HCT116 (cell line): ENCODE measurements around the gene DHX15. TPM values are rescaled to one million over a fixed set of nuclear protein-coding genes. Genes with fewer than 3 reads are reported as not detected.

Experiments used
- ATAC-seq: fragments of 200-7000 bp; cut with Tn5 transposase; 2 replicates; pipeline ENCODE4 v1.9.1; 2020; ENCODE audit warnings: mild to moderate bottlenecking, moderate library complexity
- BruUV-seq: library from RNA; stranded (reverse); fragments of 400-500 nt; replicated peaks from 2 replicates; lab custom pipeline; 2021; lab: Mats Ljungman, UMichigan
- CTCF ChIA-PET: fragments of 300-600 bp; sonication (Branson Sonifier 250); formaldehyde crosslinking; loops from one replicate; lab custom pipeline; 2021; ENCODE audit warnings: antibody characterized with exemption; lab: Charles Lee
- POLR2A ChIA-PET: fragments of 300-600, 350-600 bp; sonication (Branson Sonifier 250); formaldehyde crosslinking; loops from one replicate; lab custom pipeline; 2021; ENCODE audit warnings: antibody characterized with exemption; lab: Charles Lee
- RAD21 ChIA-PET, 2 experiments: fragments of 300-600 bp; sonication (Branson Sonifier 250); formaldehyde crosslinking; loops; one replicate each; lab custom pipeline; 2023; ENCODE audit warnings: low total read pairs in 2 of 2; ENCODE audit not compliant: uncharacterized antibody in 2 of 2, unreplicated experiment in 2 of 2, low non-redundant PET in 1 of 2; lab: Charles Lee
- DNase-seq: peaks from one replicate; pipeline ENCODE4 v3.0.0-alpha.2; 2010; ENCODE audit warnings: low read depth, low spot score
- H2AFZ ChIP-seq: fragments of 200-600 bp; shearing (Covaris generic), sonication (generic); 2 replicates; pipeline ENCODE4 v1.6.1; 2017; ENCODE audit warnings: low read depth, mixed run types, mixed read lengths, antibody characterized with exemption, low read length; ENCODE audit not compliant: poor library complexity, severe bottlenecking
- H3K27ac ChIP-seq: 2 replicates; pipeline ENCODE4 v1.5.1; 2012; ENCODE audit warnings: low read depth, low read length
- H3K27me3 ChIP-seq: fragments of 200-600 bp; sonication (generic); 2 replicates; pipeline ENCODE4 v1.6.1; 2016; ENCODE audit warnings: mixed run types, low read length, mixed read lengths; ENCODE audit not compliant: insufficient read depth
- H3K36me3 ChIP-seq, 2 experiments: fragments of 200-500 bp in 1 of 2; fragments of 200-600 bp in 1 of 2; sonication (Bioruptor generic) in 1 of 2; sonication (generic) in 1 of 2; 2 replicates each; pipeline versions ENCODE4 v1.5.1 to v1.6.1; 2014 to 2016; ENCODE audit warnings: low read length in 2 of 2, inconsistent platforms in 1 of 2, mixed read lengths in 1 of 2, mixed run types in 1 of 2; ENCODE audit not compliant: insufficient read depth in 2 of 2, control insufficient read depth in 1 of 2
- H3K4me1 ChIP-seq, 2 experiments: fragments of 200-600 bp in 1 of 2; sonication (generic) in 1 of 2; 2 replicates each; pipeline versions ENCODE4 v1.5.1 to v1.6.1; 2012 to 2017; ENCODE audit warnings: low read length in 2 of 2, inconsistent platforms in 1 of 2, mild to moderate bottlenecking in 1 of 2, mixed read lengths in 1 of 2, mixed run types in 1 of 2, moderate library complexity in 1 of 2; ENCODE audit not compliant: insufficient read depth in 2 of 2, control insufficient read depth in 1 of 2
- H3K4me2 ChIP-seq: fragments of 200-600 bp; sonication (generic); 2 replicates; pipeline ENCODE4 v1.6.1; 2017; ENCODE audit warnings: mixed run types, low read length, mixed read lengths
- H3K4me3 ChIP-seq, 2 experiments: fragments of 200-600 bp in 1 of 2; sonication (generic) in 1 of 2; replicated peaks in 1 of 2; 2 replicates each; pipeline ENCODE4 v1.5.1; 2011 to 2016; ENCODE audit warnings: low read length in 2 of 2, control low read depth in 1 of 2, low read depth in 1 of 2, mild to moderate bottlenecking in 1 of 2, mixed read lengths in 1 of 2, mixed run types in 1 of 2
- H3K79me2 ChIP-seq: fragments of 200-600 bp; sonication (generic); 2 replicates; pipeline ENCODE4 v1.6.1; 2017; ENCODE audit warnings: mild to moderate bottlenecking, mixed run types, low read length, moderate library complexity, mixed read lengths; ENCODE audit not compliant: insufficient read depth
- H3K9ac ChIP-seq: fragments of 200-600 bp; sonication (generic); 2 replicates; pipeline ENCODE4 v1.6.1; 2016; ENCODE audit warnings: low read length, mixed read lengths
- H3K9me2 ChIP-seq: fragments of 200-600 bp; sonication (generic), shearing (Covaris generic); 2 replicates; pipeline ENCODE4 v1.6.1; 2017; ENCODE audit warnings: mixed run types, mild to moderate bottlenecking, moderate library complexity; ENCODE audit not compliant: insufficient read depth
- H3K9me3 ChIP-seq, 2 experiments: fragments of 200-500 bp in 1 of 2; fragments of 200-600 bp in 1 of 2; sonication (Bioruptor generic) in 1 of 2; sonication (generic) in 1 of 2; 2 replicates each; pipeline ENCODE4 v1.6.1; 2014 to 2017; ENCODE audit warnings: low read length in 2 of 2, mixed read lengths in 2 of 2, inconsistent platforms in 1 of 2, low read depth in 1 of 2, mild to moderate bottlenecking in 1 of 2, mixed run types in 1 of 2, moderate library complexity in 1 of 2; ENCODE audit not compliant: control insufficient read depth in 1 of 2, insufficient read depth in 1 of 2
- H4K20me1 ChIP-seq: fragments of 200-600 bp; sonication (generic), shearing (Covaris generic); 2 replicates; pipeline ENCODE4 v1.6.1; 2017; ENCODE audit warnings: mixed run types, mild to moderate bottlenecking, moderate library complexity; ENCODE audit not compliant: insufficient read depth
- EGR1 ChIP-seq: IDR thresholded peaks from 2 replicates; pipeline ENCODE4 v1.6.1; 2012; ENCODE audit warnings: low read depth
- EZH2 ChIP-seq: fragments of 200-600 bp; sonication (generic); IDR thresholded peaks from 2 replicates; pipeline ENCODE4 v1.6.1; 2017; ENCODE audit warnings: antibody characterized with exemption, mixed run types
- POLR2A ChIP-seq: IDR thresholded peaks from 2 replicates; pipeline ENCODE4 v1.7.0; 2011; ENCODE audit warnings: borderline replicate concordance; ENCODE audit not compliant: insufficient read depth, insufficient read length; ENCODE audit errors: extremely low read depth
- RAD21 ChIP-seq: IDR thresholded peaks from 2 replicates; pipeline ENCODE4 v1.6.1; 2012; ENCODE audit warnings: low read depth, mild to moderate bottlenecking
- intact Hi-C: fragments of 100-400 bp; cut with micrococcal nuclease; formaldehyde crosslinking; loops from 2 replicates; pipeline ENCODE4 v1.10.0; 2022
- total RNA-seq: library from RNA; stranded (reverse); gene quantifications from one replicate; pipeline ENCODE4 v1.2.1, GENCODE V29; 2021; ENCODE audit not compliant: unreplicated experiment
- TF ChIP-seq, protein P1 (sequence below): IDR thresholded peaks from 2 replicates; pipeline ENCODE4 v1.6.1; 2012; ENCODE audit warnings: low read depth
- TF ChIP-seq, protein P2 (sequence below), 3 experiments: fragments of 200-600 bp in 1 of 3; sonication (generic) in 1 of 3; IDR thresholded peaks in 2 of 3; conservative IDR thresholded peaks in 1 of 3; 2 replicates each; pipeline ENCODE4 v1.5.1; 2012 to 2017; ENCODE audit warnings: low read depth in 2 of 3, low read length in 2 of 3, antibody characterized with exemption in 1 of 3, borderline replicate concordance in 1 of 3, control low read depth in 1 of 3, mild to moderate bottlenecking in 1 of 3, mixed read lengths in 1 of 3, mixed run types in 1 of 3, moderate library complexity in 1 of 3; ENCODE audit not compliant: insufficient read depth in 1 of 3

Gene DHX15
- total RNA-seq, 1 experiment from 2014 or later = 195 TPM

DNA sequence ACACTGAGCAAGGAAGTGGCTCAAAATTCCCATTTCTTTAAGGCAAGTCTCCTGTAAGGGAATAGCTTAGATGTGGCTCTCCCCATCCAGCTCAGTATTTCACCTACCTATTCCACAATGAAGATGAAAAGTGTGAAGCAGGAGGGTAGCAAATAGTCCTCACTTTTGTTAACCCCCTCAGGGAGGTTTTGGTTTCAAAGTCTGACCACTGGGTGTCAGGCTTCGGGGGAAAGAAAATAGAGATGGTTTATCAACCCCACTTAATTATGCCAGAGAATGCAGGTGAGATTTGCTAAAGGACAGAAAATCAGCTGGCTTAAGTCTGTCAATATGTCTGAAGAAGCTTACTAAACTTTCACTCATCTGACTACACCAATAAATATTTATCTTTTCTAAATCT, 69.5 kb downstream of the DHX15 start:
- H4K20me1 ChIP-seq = peaks cover 23% of the 10 kb centered on the region; the same call in 1 of the 2 replicates
- H3K4me3 ChIP-seq = no peak overlapping the region
- peaks cover 31% of the 10 kb centered on the region for H3K79me2 ChIP-seq
- intact Hi-C loops = no loop called here
- ATAC-seq (no peak), DNase-seq (no peak)
- TF ChIP-seq POLR2A (no peak), EZH2 (no peak), EGR1 (no peak), RAD21 (peak; percentile 20; the same call in 1 of the 2 replicates)
- TF ChIP-seq, protein P1, sequence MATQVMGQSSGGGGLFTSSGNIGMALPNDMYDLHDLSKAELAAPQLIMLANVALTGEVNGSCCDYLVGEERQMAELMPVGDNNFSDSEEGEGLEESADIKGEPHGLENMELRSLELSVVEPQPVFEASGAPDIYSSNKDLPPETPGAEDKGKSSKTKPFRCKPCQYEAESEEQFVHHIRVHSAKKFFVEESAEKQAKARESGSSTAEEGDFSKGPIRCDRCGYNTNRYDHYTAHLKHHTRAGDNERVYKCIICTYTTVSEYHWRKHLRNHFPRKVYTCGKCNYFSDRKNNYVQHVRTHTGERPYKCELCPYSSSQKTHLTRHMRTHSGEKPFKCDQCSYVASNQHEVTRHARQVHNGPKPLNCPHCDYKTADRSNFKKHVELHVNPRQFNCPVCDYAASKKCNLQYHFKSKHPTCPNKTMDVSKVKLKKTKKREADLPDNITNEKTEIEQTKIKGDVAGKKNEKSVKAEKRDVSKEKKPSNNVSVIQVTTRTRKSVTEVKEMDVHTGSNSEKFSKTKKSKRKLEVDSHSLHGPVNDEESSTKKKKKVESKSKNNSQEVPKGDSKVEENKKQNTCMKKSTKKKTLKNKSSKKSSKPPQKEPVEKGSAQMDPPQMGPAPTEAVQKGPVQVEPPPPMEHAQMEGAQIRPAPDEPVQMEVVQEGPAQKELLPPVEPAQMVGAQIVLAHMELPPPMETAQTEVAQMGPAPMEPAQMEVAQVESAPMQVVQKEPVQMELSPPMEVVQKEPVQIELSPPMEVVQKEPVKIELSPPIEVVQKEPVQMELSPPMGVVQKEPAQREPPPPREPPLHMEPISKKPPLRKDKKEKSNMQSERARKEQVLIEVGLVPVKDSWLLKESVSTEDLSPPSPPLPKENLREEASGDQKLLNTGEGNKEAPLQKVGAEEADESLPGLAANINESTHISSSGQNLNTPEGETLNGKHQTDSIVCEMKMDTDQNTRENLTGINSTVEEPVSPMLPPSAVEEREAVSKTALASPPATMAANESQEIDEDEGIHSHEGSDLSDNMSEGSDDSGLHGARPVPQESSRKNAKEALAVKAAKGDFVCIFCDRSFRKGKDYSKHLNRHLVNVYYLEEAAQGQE = no peak
- TF ChIP-seq, protein P2, sequence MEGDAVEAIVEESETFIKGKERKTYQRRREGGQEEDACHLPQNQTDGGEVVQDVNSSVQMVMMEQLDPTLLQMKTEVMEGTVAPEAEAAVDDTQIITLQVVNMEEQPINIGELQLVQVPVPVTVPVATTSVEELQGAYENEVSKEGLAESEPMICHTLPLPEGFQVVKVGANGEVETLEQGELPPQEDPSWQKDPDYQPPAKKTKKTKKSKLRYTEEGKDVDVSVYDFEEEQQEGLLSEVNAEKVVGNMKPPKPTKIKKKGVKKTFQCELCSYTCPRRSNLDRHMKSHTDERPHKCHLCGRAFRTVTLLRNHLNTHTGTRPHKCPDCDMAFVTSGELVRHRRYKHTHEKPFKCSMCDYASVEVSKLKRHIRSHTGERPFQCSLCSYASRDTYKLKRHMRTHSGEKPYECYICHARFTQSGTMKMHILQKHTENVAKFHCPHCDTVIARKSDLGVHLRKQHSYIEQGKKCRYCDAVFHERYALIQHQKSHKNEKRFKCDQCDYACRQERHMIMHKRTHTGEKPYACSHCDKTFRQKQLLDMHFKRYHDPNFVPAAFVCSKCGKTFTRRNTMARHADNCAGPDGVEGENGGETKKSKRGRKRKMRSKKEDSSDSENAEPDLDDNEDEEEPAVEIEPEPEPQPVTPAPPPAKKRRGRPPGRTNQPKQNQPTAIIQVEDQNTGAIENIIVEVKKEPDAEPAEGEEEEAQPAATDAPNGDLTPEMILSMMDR (IDR thresholded peaks at IDR 0.05 in 2 of 3, conservative IDR thresholded peaks at IDR 0.05 in 1 of 3; ENCODE audit: borderline replicate concordance in 1 of 3, insufficient read depth in 1 of 3, low read depth in 2 of 3, low read length in 2 of 3) = peak in 2 of 3 experiments; percentile 41 to 45; a peak in 5 of 6 replicates
- no peak overlapping the region for H3K27ac ChIP-seq
- no peaks in the 10 kb centered on the region for H3K27me3 ChIP-seq
- H3K9me2 ChIP-seq = no peaks in the 10 kb centered on the region
- H3K36me3 ChIP-seq = peaks cover 2 to 24% of the 10 kb centered on the region in 2 experiments; a peak in 3 of 4 replicates
- no peaks in the 10 kb centered on the region for H3K9me3 ChIP-seq
- ChIA-PET RAD21 (no interaction called here), CTCF (interaction anchor here (1.0 to 1.4 kb wide), 2 partner anchors 37 to 173 kb away, joined by 3 to 6 read pairs; no protein-coding TSS in a partner anchor), POLR2A (no interaction called here)
- no peak overlapping the region for H2AFZ ChIP-seq
- no peak overlapping the region for H3K4me2 ChIP-seq
- no peaks in the 10 kb centered on the region for H3K4me1 ChIP-seq
- BruUV-seq = no TSS peak
- no peak overlapping the region for H3K9ac ChIP-seq
